SK-N-MC (cell line): ENCODE data around the gene PACS2.

Experiments
- EZH2 ChIP-seq: fragments of 200-600 bp; sonication (generic); IDR thresholded peaks from one replicate; pipeline ENCODE4 v1.6.1; 2017; ENCODE audit warnings: antibody characterized with exemption
- FOXP2 ChIP-seq: optimal IDR thresholded peaks from 2 replicates; pipeline ENCODE3; 2011; ENCODE audit warnings: mild to moderate bottlenecking, moderate library complexity; ENCODE audit not compliant: insufficient read depth; ENCODE audit errors: extremely low read length, control extremely low read depth
- POLR2AphosphoS5 ChIP-seq: IDR thresholded peaks from 2 replicates; pipeline ENCODE4 v1.6.1; 2012; ENCODE audit warnings: mild to moderate bottlenecking, low read depth, low read length, borderline replicate concordance

DNA sequence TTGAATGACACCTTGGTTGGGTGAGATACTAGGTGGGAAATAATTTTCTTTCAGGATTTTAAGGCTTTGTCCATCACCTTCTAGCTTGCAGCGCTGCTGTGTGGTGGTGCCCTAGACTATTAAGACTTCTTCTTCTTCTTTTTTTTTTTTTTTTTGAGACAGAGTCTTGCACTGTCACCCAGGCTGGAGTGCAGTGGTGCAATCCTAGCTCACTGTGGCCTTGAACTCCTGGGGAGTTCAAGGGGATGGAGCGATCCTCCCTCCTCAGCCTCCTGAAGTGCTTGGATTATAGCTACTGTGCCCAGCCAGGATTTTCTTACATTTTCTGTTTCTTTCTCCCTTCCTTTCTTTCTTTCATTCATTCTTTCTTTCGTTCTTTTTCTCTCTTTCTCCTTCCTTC is 94.8 kb downstream of the PACS2 start:
- TF ChIP-seq EZH2 (no peak), POLR2AphosphoS5 (no peak), FOXP2 (no peak)
